Measurements from ENCODE around the gene GGA1. TPM values are rescaled to one million over a fixed set of nuclear protein-coding genes. Genes with fewer than 3 reads are reported as not detected.

Gene GGA1
- total RNA-seq, 4 donors from 2014 or later = 30.3 to 44.7 (median 40.9) TPM

GRCh38 chr22:37672206-37672919 lies 63.7 kb downstream of the GGA1 start:
- peak overlapping the region; percentile 91 to 98 (median 94) for H3K27ac ChIP-seq (replicated peaks in 1 of 4)
- peaks cover 23 to 65% (median 61%) of the 10 kb centered on the region in 4 donors for H3K4me1 ChIP-seq

GRCh38 chr22:37672920-37673455 lies 64.4 kb downstream of the GGA1 start:
- TF ChIP-seq EP300 (IDR thresholded peaks at IDR 0.05) (no peak), CTCF (IDR thresholded peaks at IDR 0.05) (no peak), POLR2A (IDR thresholded peaks at IDR 0.05; ENCODE audit: low read depth) (no peak), POLR2AphosphoS5 (IDR thresholded peaks at IDR 0.05) (no peak)

More at GRCh38 chr22:37672206-37672919, 63.7 kb downstream of the GGA1 start:
- TF ChIP-seq POLR2AphosphoS5 (IDR thresholded peaks at IDR 0.05) (no peak), CTCF (IDR thresholded peaks at IDR 0.05) (no peak), EP300 (IDR thresholded peaks at IDR 0.05) (no peak), POLR2A (IDR thresholded peaks at IDR 0.05; ENCODE audit: low read depth) (no peak)
- WGBS = 69% methylated on average over 15 of the region's 15 CpGs
- no peak overlapping the region for H3K4me3 ChIP-seq
- peaks cover 0 to 2% (median 0%) of the 10 kb centered on the region in 4 donors for H3K36me3 ChIP-seq
- no peaks in the 10 kb centered on the region for H3K27me3 ChIP-seq
- H3K9me3 ChIP-seq = no peaks in the 10 kb centered on the region
- DNase-seq (ENCODE audit: extremely low spot score) = no peak
- intact Hi-C loops (cut with DNase I) = no loop called here

GRCh38 chr22:37674248-37674647 lies 65.6 kb downstream of the GGA1 start:
- H3K36me3 ChIP-seq = peaks cover 0 to 16% (median 14%) of the 10 kb centered on the region in 4 donors
- H3K4me3 ChIP-seq = peak overlapping the region in 3 of 4 donors; percentile 60 to 74 (median 63)
- intact Hi-C loops (cut with DNase I) = no loop called here
- no peaks in the 10 kb centered on the region for H3K9me3 ChIP-seq
- H3K27me3 ChIP-seq = no peaks in the 10 kb centered on the region
- TF ChIP-seq EP300 (IDR thresholded peaks at IDR 0.05) (no peak), POLR2A (IDR thresholded peaks at IDR 0.05; ENCODE audit: low read depth) (no peak), CTCF (IDR thresholded peaks at IDR 0.05) (no peak), POLR2AphosphoS5 (IDR thresholded peaks at IDR 0.05) (no peak)
- no peak for DNase-seq (ENCODE audit: extremely low spot score)
- peak overlapping the region; percentile 91 to 98 (median 94) for H3K27ac ChIP-seq (replicated peaks in 1 of 4)
- 84% methylated on average over 12 of the region's 12 CpGs for WGBS
- peaks cover 34 to 78% (median 76%) of the 10 kb centered on the region in 4 donors for H3K4me1 ChIP-seq

More at GRCh38 chr22:37672920-37673455, 64.4 kb downstream of the GGA1 start:
- no peak for DNase-seq (ENCODE audit: extremely low spot score)
- Histone ChIP-seq H3K4me1 (peaks cover 29 to 70% (median 66%) of the 10 kb centered on the region in 4 donors), H3K36me3 (peaks cover 0 to 4% (median 3%) of the 10 kb centered on the region in 4 donors), H3K27me3 (no peaks in the 10 kb centered on the region), H3K9me3 (no peaks in the 10 kb centered on the region), H3K4me3 (no peak overlapping the region), H3K27ac (replicated peaks in 1 of 4) (peak overlapping the region; percentile 91 to 98 (median 94))
- 68% methylated on average over 3 of the region's 11 CpGs for WGBS
- intact Hi-C loops (cut with DNase I) = no loop called here

GRCh38 chr22:37674951-37675929 lies 66.6 kb downstream of the GGA1 start, which contains the start of gene LGALS1:
LGALS1 (plus strand) TSS chr22:37675636; CDS start chr22:37675703, 67 bp downstream.
- TF ChIP-seq EP300 (IDR thresholded peaks at IDR 0.05) = no peak
- peak; percentile 10 to 44 (median 19) for TF ChIP-seq CTCF (IDR thresholded peaks at IDR 0.05)
- TF ChIP-seq POLR2AphosphoS5 (IDR thresholded peaks at IDR 0.05) = peak; percentile 88 to 91
- peak; percentile 51 for TF ChIP-seq POLR2A (IDR thresholded peaks at IDR 0.05; ENCODE audit: low read depth)
- peaks cover 34 to 80% (median 73%) of the 10 kb centered on the region in 4 donors for H3K4me1 ChIP-seq
- no peaks in the 10 kb centered on the region for H3K9me3 ChIP-seq
- intact Hi-C loops (cut with DNase I) = no loop called here
- peak; percentile 99 for DNase-seq (ENCODE audit: extremely low spot score)
- H3K4me3 ChIP-seq = peak within 1 kb of the TSS; percentile 60 to 74 (median 64)
- peaks cover 0 to 26% (median 24%) of the 10 kb centered on the region in 4 donors for H3K36me3 ChIP-seq
- 0% methylated on average over 24 of the region's 34 CpGs for WGBS
- no peaks in the 10 kb centered on the region for H3K27me3 ChIP-seq
- H3K27ac ChIP-seq (replicated peaks in 1 of 4) = peak within 1 kb of the TSS; percentile 91 to 98 (median 94)
